Transverse colon (tissue), 4 donors: ENCODE results near the gene GABRG3.

Experiments
- CTCF ChIP-seq, 5 experiments: fragments of 200-600 bp in 3 of 5; fragments of 450-650 bp in 2 of 5; sonication (generic) in 3 of 5; IDR thresholded peaks; 1 replicate in 2 of 5; 2 replicates in 3 of 5; pipeline ENCODE4 v1.5.1; 2016 to 2017; ENCODE audit warnings: antibody characterized with exemption in 5 of 5, inconsistent platforms in 3 of 5, mild to moderate bottlenecking in 2 of 5, moderate library complexity in 1 of 5
- POLR2A ChIP-seq: fragments of 450-650 bp; IDR thresholded peaks from one replicate; pipeline ENCODE4 v1.6.1; 2016; ENCODE audit warnings: antibody characterized with exemption, mild to moderate bottlenecking, moderate library complexity
- POLR2AphosphoS5 ChIP-seq, 3 donors: sonication (generic); formaldehyde crosslinking; IDR thresholded peaks; one replicate each; pipeline ENCODE4 v1.6.1; 2016; ENCODE audit warnings: antibody characterized with exemption in 3 of 3

GRCh38 chr15:27427276-27427675 lies 456.3 kb downstream of the GABRG3 start:
- TF ChIP-seq CTCF (IDR thresholded peaks at IDR 0.05) (no peak), POLR2A (no peak), POLR2AphosphoS5 (IDR thresholded peaks at IDR 0.05) (no peak)
